Uterus (tissue), 2 donors: ENCODE data around the gene CACNA1E.

ENCODE experiments used
- CTCF ChIP-seq, 4 experiments: fragments of 200-600 bp in 2 of 4; fragments of 450-650 bp in 2 of 4; sonication (generic) in 2 of 4; IDR thresholded peaks; one replicate each; pipeline ENCODE4 v1.5.1; 2016 to 2019; ENCODE audit warnings: antibody characterized with exemption in 4 of 4, mild to moderate bottlenecking in 2 of 4, moderate library complexity in 1 of 4
- POLR2A ChIP-seq, 2 donors: fragments of 450-650 bp; IDR thresholded peaks; one replicate each; pipeline ENCODE4 v1.6.1; 2016; ENCODE audit warnings: antibody characterized with exemption in 2 of 2, mild to moderate bottlenecking in 1 of 2, moderate library complexity in 1 of 2

DNA sequence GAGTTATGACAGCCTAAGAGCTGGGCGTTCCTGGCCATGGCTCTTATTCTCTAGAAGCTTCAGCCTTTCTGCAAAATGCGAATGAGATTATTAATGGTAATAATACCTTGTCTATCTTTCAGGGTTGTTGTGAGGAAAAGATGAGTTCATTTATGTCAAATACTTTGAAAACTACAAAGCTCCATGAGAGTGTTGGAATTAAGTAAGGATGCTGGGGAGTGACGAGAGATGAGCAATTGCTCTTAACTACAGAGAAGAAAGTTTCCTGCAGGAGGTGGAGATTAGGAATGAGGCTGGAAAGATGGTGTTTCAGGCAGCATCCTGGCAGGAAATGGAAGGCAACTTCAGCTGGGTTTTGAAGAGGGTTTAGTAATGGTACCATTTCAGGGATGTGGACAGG is 124.2 kb downstream of the CACNA1E start:
- TF ChIP-seq CTCF (IDR thresholded peaks at IDR 0.05) (no peak), POLR2A (IDR thresholded peaks at IDR 0.05) (no peak)
